IMR-90 (cell line): ENCODE measurements around the gene FA2H. TPM values are rescaled to one million over a fixed set of nuclear protein-coding genes. Genes with fewer than 3 reads are reported as not detected.

Source experiments
- ATAC-seq: fragments of 200-7000 bp; cut with Tn5 transposase; 2 replicates; pipeline ENCODE4 v1.9.1; 2020; ENCODE audit warnings: low read depth, mild to moderate bottlenecking, moderate library complexity
- BruUV-seq: library from RNA; stranded (reverse); fragments of 400-500 nt; replicated peaks from 2 replicates; lab custom pipeline; 2021; lab: Mats Ljungman, UMichigan
- CTCF ChIA-PET: fragments of 300-600 bp; formaldehyde crosslinking; extraction: SDS; loops from one replicate; lab custom pipeline; 2021; ENCODE audit warnings: antibody characterized with exemption; lab: Yijun Ruan, JAX
- POLR2A ChIA-PET: fragments of 300-600 bp; sonication (Branson Sonifier 250); formaldehyde crosslinking; loops from one replicate; lab custom pipeline; 2022; ENCODE audit warnings: antibody characterized with exemption; ENCODE audit not compliant: unreplicated experiment; lab: Charles Lee
- DNase-seq: peaks from one replicate; pipeline ENCODE4 v3.0.0; 2013
- H2AFZ ChIP-seq: replicated peaks from 2 replicates; pipeline ENCODE3; 2013; ENCODE audit warnings: low read length, mild to moderate bottlenecking; ENCODE audit not compliant: poor library complexity
- H2AK5ac ChIP-seq: 2 replicates; pipeline ENCODE4 v1.6.1; 2013; ENCODE audit warnings: low read depth, low read length, inconsistent platforms
- H2AK9ac ChIP-seq: replicated peaks from 2 replicates; pipeline ENCODE3; 2013; ENCODE audit warnings: mild to moderate bottlenecking, low read depth, low read length, moderate library complexity; ENCODE audit not compliant: poor library complexity
- H2BK120ac ChIP-seq: 2 replicates; pipeline ENCODE4 v1.6.1; 2013; ENCODE audit warnings: low read depth, low read length, inconsistent platforms
- H2BK15ac ChIP-seq: 3 replicates; pipeline ENCODE4 v1.6.1; 2013; ENCODE audit warnings: low read depth, low read length, inconsistent platforms
- H2BK20ac ChIP-seq: 2 replicates; pipeline ENCODE4 v1.6.1; 2013; ENCODE audit warnings: low read depth, mild to moderate bottlenecking, inconsistent platforms, low read length, moderate library complexity
- H2BK5ac ChIP-seq: 2 replicates; pipeline ENCODE4 v1.6.1; 2013; ENCODE audit warnings: mild to moderate bottlenecking, low read depth, low read length, inconsistent platforms; ENCODE audit not compliant: poor library complexity, severe bottlenecking
- H3K14ac ChIP-seq: replicated peaks from 2 replicates; pipeline ENCODE4 v1.6.1; 2013; ENCODE audit warnings: low read depth, low read length, inconsistent platforms
- H3K18ac ChIP-seq: 2 replicates; pipeline ENCODE4 v1.6.1; 2013; ENCODE audit warnings: low read depth, low read length, control low read depth
- H3K23ac ChIP-seq: 2 replicates; pipeline ENCODE4 v1.6.1; 2013; ENCODE audit warnings: low read depth, low read length, inconsistent platforms
- H3K27ac ChIP-seq: 2 replicates; pipeline ENCODE4 v1.5.1; 2013; ENCODE audit warnings: mild to moderate bottlenecking, control low read depth, low read length; ENCODE audit not compliant: insufficient read depth
- H3K27me3 ChIP-seq: 2 replicates; pipeline ENCODE4 v1.6.1; 2013; ENCODE audit warnings: low read length; ENCODE audit not compliant: control insufficient read depth, insufficient read depth
- H3K36me3 ChIP-seq: 2 replicates; pipeline ENCODE4 v1.6.1; 2013; ENCODE audit warnings: low read length, mixed read lengths; ENCODE audit not compliant: control insufficient read depth, insufficient read depth
- H3K4ac ChIP-seq: 2 replicates; pipeline ENCODE4 v1.6.1; 2013; ENCODE audit warnings: low read depth, low read length, inconsistent platforms
- H3K4me1 ChIP-seq: 2 replicates; pipeline ENCODE4 v1.6.1; 2013; ENCODE audit warnings: low read length, mixed read lengths; ENCODE audit not compliant: control insufficient read depth, insufficient read depth
- H3K4me2 ChIP-seq: 2 replicates; pipeline ENCODE4 v1.6.1; 2013; ENCODE audit warnings: low read depth, mild to moderate bottlenecking, control low read depth, low read length, moderate library complexity
- H3K4me3 ChIP-seq: 2 replicates; pipeline ENCODE4 v1.5.1; 2013; ENCODE audit warnings: low read depth, mild to moderate bottlenecking, control low read depth, low read length, moderate library complexity; ENCODE audit not compliant: insufficient read depth
- H3K56ac ChIP-seq: 2 replicates; pipeline ENCODE4 v1.6.1; 2013; ENCODE audit warnings: low read length, inconsistent platforms; ENCODE audit not compliant: insufficient read depth; ENCODE audit errors: extremely low read depth
- H3K79me1 ChIP-seq, 2 experiments: 2 replicates each; pipeline ENCODE4 v1.6.1; 2013; ENCODE audit warnings: low read length in 2 of 2, inconsistent platforms in 1 of 2, low read depth in 1 of 2
- H3K9ac ChIP-seq: 2 replicates; pipeline ENCODE4 v1.6.1; 2013; ENCODE audit warnings: low read depth, low read length, control low read depth
- H3K9me1 ChIP-seq: 2 replicates; pipeline ENCODE4 v1.6.1; 2013; ENCODE audit warnings: low read length, inconsistent platforms; ENCODE audit not compliant: insufficient read depth
- H3K9me3 ChIP-seq: 2 replicates; pipeline ENCODE4 v1.6.1; 2013; ENCODE audit warnings: low read length; ENCODE audit not compliant: control insufficient read depth, insufficient read depth
- H4K20me1 ChIP-seq: 2 replicates; pipeline ENCODE4 v1.6.1; 2013; ENCODE audit warnings: low read length, inconsistent platforms; ENCODE audit not compliant: insufficient read depth
- H4K5ac ChIP-seq: 2 replicates; pipeline ENCODE4 v1.6.1; 2013; ENCODE audit warnings: mild to moderate bottlenecking, low read depth, low read length, control low read depth
- H4K8ac ChIP-seq, 2 experiments: 2 replicates each; pipeline ENCODE4 v1.6.1; 2013; ENCODE audit warnings: low read depth in 2 of 2, low read length in 2 of 2, control low read depth in 1 of 2, inconsistent platforms in 1 of 2
- H4K91ac ChIP-seq: 2 replicates; pipeline ENCODE4 v1.6.1; 2013; ENCODE audit warnings: low read depth, low read length, inconsistent platforms; ENCODE audit not compliant: insufficient read depth
- RCOR1 ChIP-seq: IDR thresholded peaks from 2 replicates; pipeline ENCODE4 v1.6.1; 2012; ENCODE audit warnings: mild to moderate bottlenecking, low read length, improper control_type of control experiment; ENCODE audit not compliant: insufficient replicate concordance
- USF2 ChIP-seq: fragments of 150-350 bp; IDR thresholded peaks from 2 replicates; pipeline ENCODE4 v1.6.1; 2017; ENCODE audit warnings: mild to moderate bottlenecking, antibody characterized with exemption, low read length, low read depth
- WGBS, 2 experiments: methylation state at CpG; one replicate each; pipeline versions ENCODE4 v1.1.5 to v1.1.7; 2013; ENCODE audit warnings: missing lambda C conversion rate in 2 of 2; ENCODE audit not compliant: insufficient read length in 1 of 2; ENCODE audit errors: extremely low coverage in 2 of 2; 5-methylcytosine and 5-hydroxymethylcytosine counted together
- dilution Hi-C: fragments of 300-500 bp; cut with HindIII; formaldehyde crosslinking; loops from one replicate; pipeline ENCODE4 v1.14.3; 2018; ENCODE audit warnings: low sequenced_read_pairs; ENCODE audit not compliant: unreplicated experiment
- in situ Hi-C: fragments of 300-500 bp; cut with MboI; formaldehyde crosslinking; loops from 3 replicates; pipeline ENCODE4 v1.14.3; 2019; ENCODE audit warnings: low sequenced_read_pairs, inconsistent platforms, mixed read lengths
- intact Hi-C: fragments of 100-400 bp; cut with micrococcal nuclease; formaldehyde crosslinking; loops from 2 replicates; pipeline ENCODE4 v1.10.0; 2022
- polyA plus RNA-seq, 3 experiments: library from polyadenylated mRNA; depleted of rRNA; stranded (reverse); fragments of >200 nt; gene quantifications; 2 replicates each; pipeline ENCODE4 v1.2.3, GENCODE V29; 2012; ENCODE audit warnings: low replicate concordance in 1 of 3
- total RNA-seq: library from RNA; depleted of rRNA; stranded (reverse); fragments of >200 nt; gene quantifications from 2 replicates; pipeline ENCODE4 v1.2.3, GENCODE V29; 2012

The FA2H gene
- total and polyA plus RNA-seq, 2 of the 4 experiments (the other 2 are of a cell fraction), result not detected

GRCh38 chr16:74749291-74750055 is 25.1 kb downstream of the FA2H start:
- ChIA-PET CTCF (no interaction called here), POLR2A (no interaction called here)
- in situ Hi-C loops (no loop called here), intact Hi-C loops (no loop called here), dilution Hi-C loops (no loop called here)
- Histone ChIP-seq H3K36me3 (no peaks in the 10 kb centered on the region), H3K14ac (no peak overlapping the region), H3K9me3 (no peaks in the 10 kb centered on the region), H2AK9ac (no peak overlapping the region), H2BK15ac (no peak overlapping the region), H2BK120ac (no peak overlapping the region), H3K56ac (no peak overlapping the region), H2AK5ac (no peak overlapping the region), H3K4me2 (no peak overlapping the region), H3K9me1 (no peaks in the 10 kb centered on the region; the same call in 1 of the 2 replicates), H4K20me1 (no peaks in the 10 kb centered on the region), H3K4me1 (no peaks in the 10 kb centered on the region), H4K91ac (no peak overlapping the region), H2BK20ac (no peak overlapping the region), H4K8ac (no peak overlapping the region), H3K23ac (no peak overlapping the region), H3K27me3 (peaks cover 3% of the 10 kb centered on the region; the same call in 1 of the 2 replicates), H3K4me3 (no peak overlapping the region), H3K79me1 (no peaks in the 10 kb centered on the region), H3K18ac (no peak overlapping the region), H3K27ac (no peak overlapping the region), H4K5ac (no peak overlapping the region), H2BK5ac (no peak overlapping the region), H3K9ac (no peak overlapping the region), H3K4ac (no peak overlapping the region), H2AFZ (peak overlapping the region; percentile 9)
- no TSS peak for BruUV-seq
- WGBS, 2 experiments, result 60% methylated on average over 3 of the region's 20 CpGs; no CpG with 5 or more reads in 1 of the 2 experiments
- ATAC-seq (peak; percentile 75), DNase-seq (no peak)
- TF ChIP-seq RCOR1 (no peak), USF2 (peak; percentile 17; the same call in 1 of the 2 replicates)
